ENCODE measurements around the gene PTPDC1.

- TF ChIP-seq BDP1 (IDR thresholded peaks at IDR 0.05; ENCODE audit: insufficient read depth, insufficient read length): no peak
- no peak for TF ChIP-seq ELF4 (CRISPR knock-in tag; IDR thresholded peaks at IDR 0.05)
- TF ChIP-seq FOXJ3 (CRISPR knock-in tag; IDR thresholded peaks at IDR 0.05): no peak
- no peak for TF ChIP-seq CTCF (IDR thresholded peaks at IDR 0.05 in 2 of 3, conservative IDR thresholded peaks at IDR 0.05 in 1 of 3; ENCODE audit: insufficient read depth in 2 of 3, low read depth in 1 of 3, low read length in 3 of 3)
- no peak for TF ChIP-seq MXI1 (IDR thresholded peaks at IDR 0.05; ENCODE audit: low read depth, low read length)
- no peak for TF ChIP-seq ESRRB (CRISPR knock-in tag; IDR thresholded peaks at IDR 0.05; ENCODE audit: borderline replicate concordance)
- no peak for TF ChIP-seq CEBPG (CRISPR knock-in tag; IDR thresholded peaks at IDR 0.05)
- TF ChIP-seq CEBPG (tag; conservative IDR thresholded peaks at IDR 0.05 in 1 of 2, IDR thresholded peaks at IDR 0.05 in 1 of 2): no peak
- TF ChIP-seq POLR2A (conservative IDR thresholded peaks at IDR 0.05): no peak
These were observed 56.8 kb downstream of the PTPDC1 start for GRCh38 chr9:94140791-94141790.

Measured in K562 (cell line).